HepG2 (cell line): ENCODE measurements around the gene TMEM97. TPM values are rescaled to one million over a fixed set of nuclear protein-coding genes. Genes with fewer than 3 reads are reported as not detected.
A peak's percentile ranks its signal among the peaks of the same experiment; 100 is the strongest.

ENCODE experiments used
- ATAC-seq: fragments of 200-7000 bp; cut with Tn5 transposase; 3 replicates; pipeline ENCODE4 v1.9.1; 2020; ENCODE audit warnings: mild to moderate bottlenecking, moderate library complexity
- BruUV-seq: library from RNA; stranded (reverse); fragments of 400-500 nt; replicated peaks from 2 replicates; lab custom pipeline; 2021; lab: Mats Ljungman, UMichigan
- CTCF ChIA-PET: fragments of 300-600 bp; formaldehyde crosslinking; extraction: SDS; loops from one replicate; lab custom pipeline; 2021; ENCODE audit warnings: low total read pairs, inconsistent platforms, low intra/inter-chr PET ratio; lab: Yijun Ruan, JAX
- POLR2A ChIA-PET: fragments of 350-600 bp; sonication (Branson Sonifier 250); formaldehyde crosslinking; loops from one replicate; lab custom pipeline; 2020; ENCODE audit warnings: antibody characterized with exemption, inconsistent platforms; lab: Yijun Ruan, JAX
- DNase-seq: peaks from one replicate; pipeline ENCODE4 v3.0.0-alpha.2; 2015; ENCODE audit warnings: low spot score
- FAIRE-seq: peaks from 3 replicates; lab custom pipeline; 2011; peaks lifted over from hg19 to GRCh38; lab: Jason Lieb, UNC
- H2AFZ ChIP-seq: one replicate; pipeline ENCODE4 v1.6.1; 2011; ENCODE audit warnings: low read length, inconsistent platforms
- H3K27ac ChIP-seq: fragments of 300-600 bp; 3 replicates; pipeline ENCODE4 v1.8.0; 2011; ENCODE audit warnings: mixed run types, mild to moderate bottlenecking, mixed read lengths, low read length, inconsistent platforms; ENCODE audit not compliant: insufficient read depth; ENCODE audit errors: extremely low read length
- H3K27me3 ChIP-seq, 2 experiments: fragments of 200-600 bp in 1 of 2; 2 replicates in 1 of 2; 3 replicates in 1 of 2; pipeline versions ENCODE4 v1.6.0 to v1.8.0; 2011; ENCODE audit warnings: low read length in 2 of 2, mild to moderate bottlenecking in 2 of 2, moderate library complexity in 2 of 2, inconsistent platforms in 1 of 2; ENCODE audit not compliant: insufficient read depth in 2 of 2, control insufficient read depth in 1 of 2
- H3K36me3 ChIP-seq, 2 experiments: fragments of 200-600 bp in 1 of 2; replicated peaks in 1 of 2; 2 replicates in 1 of 2; 3 replicates in 1 of 2; pipeline versions ENCODE4 v1.5.1 to v1.8.0; 2011; ENCODE audit warnings: low read length in 2 of 2, inconsistent platforms in 1 of 2; ENCODE audit not compliant: insufficient read depth in 2 of 2, control insufficient read depth in 1 of 2
- H3K4me1 ChIP-seq: 2 replicates; pipeline ENCODE4 v1.5.1; 2012; ENCODE audit warnings: low read length, inconsistent platforms; ENCODE audit not compliant: insufficient read depth
- H3K4me2 ChIP-seq: 2 replicates; pipeline ENCODE4 v1.6.0; 2011; ENCODE audit warnings: low read depth, low read length, inconsistent platforms
- H3K4me3 ChIP-seq, 3 experiments: fragments of 200-600 bp in 1 of 3; sonication (generic), shearing (Covaris generic) in 1 of 3; replicated peaks in 1 of 3; 2 replicates each; pipeline ENCODE4 v1.5.1; 2011 to 2016; ENCODE audit warnings: low read length in 3 of 3, inconsistent platforms in 2 of 3, low read depth in 2 of 3, mild to moderate bottlenecking in 2 of 3, control low read depth in 1 of 3, mixed read lengths in 1 of 3; ENCODE audit not compliant: insufficient read depth in 1 of 3
- H3K79me2 ChIP-seq: one replicate; pipeline ENCODE4 v1.6.1; 2011; ENCODE audit warnings: low read length, inconsistent platforms; ENCODE audit not compliant: insufficient read depth
- H3K9ac ChIP-seq: 2 replicates; pipeline ENCODE4 v1.6.0; 2011; ENCODE audit warnings: mild to moderate bottlenecking, low read depth, low read length, inconsistent platforms; ENCODE audit not compliant: insufficient read depth
- H3K9me3 ChIP-seq: 2 replicates; pipeline ENCODE4 v1.5.1; 2012; ENCODE audit warnings: mild to moderate bottlenecking, low read length
- H4K20me1 ChIP-seq: 2 replicates; pipeline ENCODE4 v1.6.0; 2011; ENCODE audit warnings: inconsistent platforms, mild to moderate bottlenecking, low read length, moderate library complexity; ENCODE audit not compliant: insufficient read depth
- CAMTA2 ChIP-seq: sonication (generic); formaldehyde crosslinking; IDR thresholded peaks from 2 replicates; pipeline ENCODE4 v1.4.0; 2020; ENCODE audit warnings: mild to moderate bottlenecking, missing genetic modification reagents, borderline replicate concordance
- DPF2 ChIP-seq: sonication (generic); formaldehyde crosslinking; IDR thresholded peaks from 2 replicates; pipeline ENCODE4 v1.4.0; 2020; ENCODE audit warnings: mild to moderate bottlenecking, low read depth, missing genetic modification reagents, borderline replicate concordance
- NR2F1 ChIP-seq, 2 experiments: fragments of 450-650 bp in 1 of 2; formaldehyde crosslinking in 1 of 2; IDR thresholded peaks; 2 replicates each; pipeline versions ENCODE4 v1.5.0 to v1.6.1; 2016 to 2020; ENCODE audit warnings: mild to moderate bottlenecking in 1 of 2, missing compliant biosample characterization in 1 of 2, missing genetic modification reagents in 1 of 2, moderate library complexity in 1 of 2
- SP4 ChIP-seq: sonication (generic); formaldehyde crosslinking; IDR thresholded peaks from 2 replicates; pipeline ENCODE4 v1.8.1; 2023; ENCODE audit warnings: mild to moderate bottlenecking, missing genetic modification reagents
- ZBTB42 ChIP-seq: sonication (generic); formaldehyde crosslinking; IDR thresholded peaks from 2 replicates; pipeline ENCODE4 v1.5.0; 2020; ENCODE audit warnings: mild to moderate bottlenecking, missing genetic modification reagents
- ZNF383 ChIP-seq: sonication (generic); formaldehyde crosslinking; IDR thresholded peaks from 2 replicates; pipeline ENCODE4 v1.4.0; 2020; ENCODE audit warnings: missing genetic modification reagents, mild to moderate bottlenecking, borderline replicate concordance
- ZNF546 ChIP-seq: sonication (generic); formaldehyde crosslinking; conservative IDR thresholded peaks from 2 replicates; pipeline ENCODE4 v1.8.1; 2023; ENCODE audit warnings: mild to moderate bottlenecking, missing genetic modification reagents
- ZNF607 ChIP-seq: sonication (generic); formaldehyde crosslinking; IDR thresholded peaks from 2 replicates; pipeline ENCODE4 v1.5.1; 2020; ENCODE audit warnings: missing genetic modification reagents, mild to moderate bottlenecking, borderline replicate concordance
- WGBS: methylation state at CpG from one replicate; pipeline ENCODE4 v1.1.6; 2017; ENCODE audit warnings: low lambda C conversion rate; 5-methylcytosine and 5-hydroxymethylcytosine counted together
- in situ Hi-C: cut with HindIII; loops from 2 replicates; pipeline ENCODE4 v1.10.0; 2017; ENCODE audit warnings: low pct_unique_long_range_greater_than_20kb; ENCODE audit not compliant: extremely low pct_ligation_motif_present
- intact Hi-C: fragments of 100-400 bp; cut with micrococcal nuclease; formaldehyde crosslinking; loops from one replicate; pipeline ENCODE4 v1.10.0; 2022; ENCODE audit not compliant: unreplicated experiment
- polyA plus RNA-seq, 8 experiments: library from polyadenylated mRNA; depleted of rRNA in 3 of 8; stranded (reverse) in 7 of 8; unstranded in 1 of 8; fragments of >200 nt; fragmentation: Illumina TruSeq in 4 of 8; extraction: Trizol in 4 of 8; gene quantifications; 2 replicates each; pipeline versions ENCODE4 v1.2.1 to v1.2.3, GENCODE V29; 2011 to 2016; ENCODE audit warnings: low read depth in 4 of 8, missing spikeins in 1 of 8, mixed read lengths in 1 of 8; ENCODE audit not compliant: insufficient read depth in 1 of 8
- total RNA-seq, 5 experiments: library from RNA; depleted of rRNA; stranded (reverse); fragments of >200 nt; fragmentation: Illumina TruSeq; extraction: Trizol; gene quantifications; 2 replicates each; pipeline ENCODE4 v1.2.3, GENCODE V29; 2016; ENCODE audit warnings: low read depth in 1 of 5
- TF ChIP-seq, protein P1 (sequence below): IDR thresholded peaks from 2 replicates; pipeline ENCODE4 v1.6.1; 2016; ENCODE audit warnings: missing compliant biosample characterization, missing genetic modification reagents, borderline replicate concordance
- TF ChIP-seq, protein P2 (sequence below): sonication (generic); formaldehyde crosslinking; IDR thresholded peaks from 2 replicates; pipeline ENCODE4 v1.5.1; 2020; ENCODE audit warnings: mild to moderate bottlenecking, missing genetic modification reagents, moderate library complexity
- TF ChIP-seq, protein P3 (sequence below): sonication (generic); formaldehyde crosslinking; IDR thresholded peaks from 2 replicates; pipeline ENCODE4 v1.5.0; 2020; ENCODE audit warnings: missing genetic modification reagents, mild to moderate bottlenecking, borderline replicate concordance
- TF ChIP-seq, protein P4 (sequence below): IDR thresholded peaks from 2 replicates; pipeline ENCODE4 v1.6.1; 2012; ENCODE audit warnings: low read depth, low read length, improper control_type of control experiment

Gene TMEM97
- total and polyA plus RNA-seq, 2 of the 13 experiments (the other 11 are each of a cell fraction or from before 2014, with no cell fraction given), result 69.6 to 137 TPM

DNA sequence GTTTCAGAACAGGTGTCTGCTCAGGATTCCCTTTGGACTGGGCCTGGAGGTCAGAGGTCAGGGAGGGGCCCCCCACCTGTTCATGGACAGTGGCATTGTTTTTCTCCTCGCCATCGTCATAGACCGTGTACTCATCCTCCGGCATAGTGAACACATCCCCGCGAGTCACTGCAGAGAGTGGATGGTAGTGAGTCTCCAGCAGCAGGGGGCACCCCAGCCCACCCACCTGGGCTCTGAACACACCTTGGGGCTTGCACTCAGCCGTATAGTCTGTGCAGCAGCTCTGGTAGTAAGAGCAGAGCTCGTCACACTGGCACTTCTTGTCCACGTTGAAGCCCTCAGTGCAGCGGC is 50.7 kb downstream of the TMEM97 start:
- H3K27me3 ChIP-seq, result no peaks in the 10 kb centered on the region
- H3K27ac ChIP-seq, result peak overlapping the region; percentile 92
- BruUV-seq, result TSS peak; percentile 81
- FAIRE-seq (no peak), DNase-seq (peak; percentile 28), ATAC-seq (peak; percentile 27)
- 6% methylated on average over 6 of the region's 10 CpGs for WGBS
- H3K4me1 ChIP-seq, result peaks cover 52% of the 10 kb centered on the region
- no peaks in the 10 kb centered on the region for H4K20me1 ChIP-seq
- H3K4me2 ChIP-seq, result peak overlapping the region; percentile 96
- in situ Hi-C loops, result no loop called here
- H3K9me3 ChIP-seq, result no peaks in the 10 kb centered on the region
- peaks cover 7% of the 10 kb centered on the region for H3K79me2 ChIP-seq
- peak overlapping the region; percentile 49 to 77 (median 51) for H3K4me3 ChIP-seq
- CTCF ChIA-PET, result no interaction called here
- no peak overlapping the region for H2AFZ ChIP-seq
- peak overlapping the region; percentile 74 for H3K9ac ChIP-seq
- POLR2A ChIA-PET, result interaction anchor here (0.7 to 8.3 kb wide), 15 partner anchors 9 to 350 kb away, joined by 3 to 183 read pairs (median 8); partner anchors contain the start of genes IFT20, POLDIP2, RPL23A and SLC46A1
- intact Hi-C loops, result loop anchor here (1.0 to 2.0 kb wide), 2 partner anchors 34 to 47 kb away; partner anchors contain the start of genes IFT20 and TNFAIP1
- H3K36me3 ChIP-seq, result no peaks in the 10 kb centered on the region; a peak in 1 of 5 replicates
- 0 out of 2 replicates have a peak, but pooled peaks have one; percentile 38 for TF ChIP-seq ZNF546 (CRISPR knock-in tag)
- TF ChIP-seq ZBTB42, result 0 out of 2 replicates have a peak, but pooled peaks have one; percentile 25
- TF ChIP-seq ZNF607 (CRISPR knock-in tag), result 0 out of 2 replicates have a peak, but pooled peaks have one; percentile 15
- TF ChIP-seq NR2F1 (CRISPR knock-in tag; IDR thresholded peaks at IDR 0.05), result peak; percentile 9 to 51; a peak in 3 of 4 replicates
- TF ChIP-seq, protein P1, sequence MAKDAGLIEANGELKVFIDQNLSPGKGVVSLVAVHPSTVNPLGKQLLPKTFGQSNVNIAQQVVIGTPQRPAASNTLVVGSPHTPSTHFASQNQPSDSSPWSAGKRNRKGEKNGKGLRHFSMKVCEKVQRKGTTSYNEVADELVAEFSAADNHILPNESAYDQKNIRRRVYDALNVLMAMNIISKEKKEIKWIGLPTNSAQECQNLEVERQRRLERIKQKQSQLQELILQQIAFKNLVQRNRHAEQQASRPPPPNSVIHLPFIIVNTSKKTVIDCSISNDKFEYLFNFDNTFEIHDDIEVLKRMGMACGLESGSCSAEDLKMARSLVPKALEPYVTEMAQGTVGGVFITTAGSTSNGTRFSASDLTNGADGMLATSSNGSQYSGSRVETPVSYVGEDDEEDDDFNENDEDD (CRISPR knock-in tag), result 0 out of 2 replicates have a peak, but pooled peaks have one; percentile 20
- 0 out of 2 replicates have a peak, but pooled peaks have one; percentile 1 for TF ChIP-seq SP4 (CRISPR knock-in tag)
- TF ChIP-seq, protein P2, sequence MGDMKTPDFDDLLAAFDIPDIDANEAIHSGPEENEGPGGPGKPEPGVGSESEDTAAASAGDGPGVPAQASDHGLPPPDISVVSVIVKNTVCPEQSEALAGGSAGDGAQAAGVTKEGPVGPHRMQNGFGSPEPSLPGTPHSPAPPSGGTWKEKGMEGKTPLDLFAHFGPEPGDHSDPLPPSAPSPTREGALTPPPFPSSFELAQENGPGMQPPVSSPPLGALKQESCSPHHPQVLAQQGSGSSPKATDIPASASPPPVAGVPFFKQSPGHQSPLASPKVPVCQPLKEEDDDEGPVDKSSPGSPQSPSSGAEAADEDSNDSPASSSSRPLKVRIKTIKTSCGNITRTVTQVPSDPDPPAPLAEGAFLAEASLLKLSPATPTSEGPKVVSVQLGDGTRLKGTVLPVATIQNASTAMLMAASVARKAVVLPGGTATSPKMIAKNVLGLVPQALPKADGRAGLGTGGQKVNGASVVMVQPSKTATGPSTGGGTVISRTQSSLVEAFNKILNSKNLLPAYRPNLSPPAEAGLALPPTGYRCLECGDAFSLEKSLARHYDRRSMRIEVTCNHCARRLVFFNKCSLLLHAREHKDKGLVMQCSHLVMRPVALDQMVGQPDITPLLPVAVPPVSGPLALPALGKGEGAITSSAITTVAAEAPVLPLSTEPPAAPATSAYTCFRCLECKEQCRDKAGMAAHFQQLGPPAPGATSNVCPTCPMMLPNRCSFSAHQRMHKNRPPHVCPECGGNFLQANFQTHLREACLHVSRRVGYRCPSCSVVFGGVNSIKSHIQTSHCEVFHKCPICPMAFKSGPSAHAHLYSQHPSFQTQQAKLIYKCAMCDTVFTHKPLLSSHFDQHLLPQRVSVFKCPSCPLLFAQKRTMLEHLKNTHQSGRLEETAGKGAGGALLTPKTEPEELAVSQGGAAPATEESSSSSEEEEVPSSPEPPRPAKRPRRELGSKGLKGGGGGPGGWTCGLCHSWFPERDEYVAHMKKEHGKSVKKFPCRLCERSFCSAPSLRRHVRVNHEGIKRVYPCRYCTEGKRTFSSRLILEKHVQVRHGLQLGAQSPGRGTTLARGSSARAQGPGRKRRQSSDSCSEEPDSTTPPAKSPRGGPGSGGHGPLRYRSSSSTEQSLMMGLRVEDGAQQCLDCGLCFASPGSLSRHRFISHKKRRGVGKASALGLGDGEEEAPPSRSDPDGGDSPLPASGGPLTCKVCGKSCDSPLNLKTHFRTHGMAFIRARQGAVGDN (CRISPR knock-in tag), result 0 out of 2 replicates have a peak, but pooled peaks have one; percentile 79
- 0 out of 2 replicates have a peak, but pooled peaks have one; percentile 7 for TF ChIP-seq DPF2 (CRISPR knock-in tag)
- 0 out of 2 replicates have a peak, but pooled peaks have one; percentile 42 for TF ChIP-seq CAMTA2
- TF ChIP-seq, protein P3, sequence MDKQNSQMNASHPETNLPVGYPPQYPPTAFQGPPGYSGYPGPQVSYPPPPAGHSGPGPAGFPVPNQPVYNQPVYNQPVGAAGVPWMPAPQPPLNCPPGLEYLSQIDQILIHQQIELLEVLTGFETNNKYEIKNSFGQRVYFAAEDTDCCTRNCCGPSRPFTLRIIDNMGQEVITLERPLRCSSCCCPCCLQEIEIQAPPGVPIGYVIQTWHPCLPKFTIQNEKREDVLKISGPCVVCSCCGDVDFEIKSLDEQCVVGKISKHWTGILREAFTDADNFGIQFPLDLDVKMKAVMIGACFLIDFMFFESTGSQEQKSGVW (CRISPR knock-in tag), result no peak
- TF ChIP-seq ZNF383, result no peak
- TF ChIP-seq, protein P4, sequence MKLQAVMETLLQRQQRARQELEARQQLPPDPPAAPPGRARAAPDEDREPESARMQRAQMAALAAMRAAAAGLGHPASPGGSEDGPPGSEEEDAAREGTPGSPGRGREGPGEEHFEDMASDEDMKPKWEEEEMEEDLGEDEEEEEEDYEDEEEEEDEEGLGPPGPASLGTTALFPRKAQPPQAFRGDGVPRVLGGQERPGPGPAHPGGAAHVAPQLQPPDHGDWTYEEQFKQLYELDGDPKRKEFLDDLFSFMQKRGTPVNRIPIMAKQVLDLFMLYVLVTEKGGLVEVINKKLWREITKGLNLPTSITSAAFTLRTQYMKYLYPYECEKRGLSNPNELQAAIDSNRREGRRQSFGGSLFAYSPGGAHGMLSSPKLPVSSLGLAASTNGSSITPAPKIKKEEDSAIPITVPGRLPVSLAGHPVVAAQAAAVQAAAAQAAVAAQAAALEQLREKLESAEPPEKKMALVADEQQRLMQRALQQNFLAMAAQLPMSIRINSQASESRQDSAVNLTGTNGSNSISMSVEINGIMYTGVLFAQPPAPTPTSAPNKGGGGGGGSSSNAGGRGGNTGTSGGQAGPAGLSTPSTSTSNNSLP, result no peak
